ENCODE measurements around the gene CMTM3. TPM values are rescaled to one million over a fixed set of nuclear protein-coding genes. Genes with fewer than 3 reads are reported as not detected.
"Not testable (repeated sequence)": the region's sequence is repeated elsewhere in the genome, so short reads cannot be mapped to it uniquely, and the experiment has no call there.

CMTM3 gene
- total RNA-seq, 5 donors from 2014 or later (not counting 1 experiment from before 2014, with no cell fraction given) = 63.5 to 84.8 (median 75.4) TPM

GRCh38 chr16:66596559-66596958 lies 7.9 kb upstream of the CMTM3 start:
- ATAC-seq (replicated peaks in 1 of 4); H3K36me3 ChIP-seq (ENCODE audit: control insufficient read depth in 2 of 2, extremely low read depth in 1 of 2, insufficient read depth in 1 of 2, low read length in 1 of 2); H3K27me3 Mint-ChIP-seq; H3K4me3 ChIP-seq (ENCODE audit: control insufficient read depth in 1 of 2, extremely low read depth in 1 of 2, low read length in 1 of 2); H3K4me3 Mint-ChIP-seq; H3K9me3 Mint-ChIP-seq; H3K36me3 Mint-ChIP-seq; H3K27me3 ChIP-seq (replicated peaks in 1 of 2; ENCODE audit: control insufficient read depth in 2 of 2, extremely low read depth in 1 of 2, insufficient read depth in 2 of 2, low read length in 1 of 2); H3K9me3 ChIP-seq; DNase-seq; H3K4me1 ChIP-seq (ENCODE audit: control insufficient read depth in 1 of 2, extremely low read depth in 1 of 2, insufficient read depth in 2 of 2, low read length in 2 of 2); H3K27ac ChIP-seq (ENCODE audit: low read length): not testable (repeated sequence)
- ChIA-PET POLR2A (interaction anchor here (0.5 to 0.6 kb wide), 2 partner anchors 13 to 185 kb away, joined by 4 read pairs; no protein-coding TSS in a partner anchor), CTCF (interaction anchor here (0.6 to 1.5 kb wide), 3 partner anchors 10 to 57 kb away, joined by 3 to 4 read pairs (median 3); no protein-coding TSS in a partner anchor)
- Mint-ChIP-seq H3K4me1 (peaks cover 27 to 36% (median 36%) of the 10 kb centered on the region in 3 donors), H3K27ac (peak overlapping the region; percentile 23 to 78)
- WGBS (ENCODE audit: insufficient coverage) = no CpG with 5 or more reads among the region's 4 CpGs

- H3K36me3 ChIP-seq (ENCODE audit: control insufficient read depth in 2 of 2, extremely low read depth in 1 of 2, insufficient read depth in 1 of 2, low read length in 1 of 2) = no peaks in the 10 kb centered on the region
- no peaks in the 10 kb centered on the region for H3K27me3 ChIP-seq (replicated peaks in 1 of 2; ENCODE audit: control insufficient read depth in 2 of 2, extremely low read depth in 1 of 2, insufficient read depth in 2 of 2, low read length in 1 of 2)
- Mint-ChIP-seq H3K9me3 (peaks cover 0 to 4% (median 0%) of the 10 kb centered on the region in 3 donors), H3K27me3 (no peaks in the 10 kb centered on the region), H3K36me3 (no peaks in the 10 kb centered on the region), H3K4me3 (peak overlapping the region in 2 of 3 donors; percentile 22 to 31), H3K4me1 (peaks cover 27 to 36% (median 36%) of the 10 kb centered on the region in 3 donors), H3K27ac (peak overlapping the region; percentile 78 to 91)
- H3K4me3 ChIP-seq (ENCODE audit: control insufficient read depth in 1 of 2, extremely low read depth in 1 of 2, low read length in 1 of 2) = no peak overlapping the region
- DNase-seq (no peak), ATAC-seq (replicated peaks in 1 of 4) (peak in 3 of 4 experiments; percentile 38 to 61 (median 49))
- no peak overlapping the region for H3K27ac ChIP-seq (ENCODE audit: low read length)
- no CpG with 5 or more reads among the region's 5 CpGs for WGBS (ENCODE audit: insufficient coverage)
- no peaks in the 10 kb centered on the region for H3K9me3 ChIP-seq
- H3K4me1 ChIP-seq (ENCODE audit: control insufficient read depth in 1 of 2, extremely low read depth in 1 of 2, insufficient read depth in 2 of 2, low read length in 2 of 2) = peaks cover 0 to 8% of the 10 kb centered on the region in 2 experiments
- ChIA-PET POLR2A (interaction anchor here in 1 of 2 donors (0.6 kb wide), 1 partner anchor 12 kb away, joined by 4 read pairs; no protein-coding TSS in a partner anchor), CTCF (interaction anchor here (0.6 to 1.5 kb wide), 3 partner anchors 11 to 36 kb away, joined by 3 to 4 read pairs (median 3); no protein-coding TSS in a partner anchor)
Measured at GRCh38 chr16:66596986-66597848, 7.3 kb upstream of the CMTM3 start.

GRCh38 chr16:66598111-66598510 lies 6.4 kb upstream of the CMTM3 start:
- no peaks in the 10 kb centered on the region for H3K27me3 ChIP-seq (replicated peaks in 1 of 2; ENCODE audit: control insufficient read depth in 2 of 2, extremely low read depth in 1 of 2, insufficient read depth in 2 of 2, low read length in 1 of 2)
- no peaks in the 10 kb centered on the region for H3K36me3 ChIP-seq (ENCODE audit: control insufficient read depth in 2 of 2, extremely low read depth in 1 of 2, insufficient read depth in 1 of 2, low read length in 1 of 2)
- Mint-ChIP-seq H3K27ac (peak overlapping the region; percentile 74 to 82), H3K4me3 (no peak overlapping the region), H3K36me3 (no peaks in the 10 kb centered on the region), H3K9me3 (peaks cover 0 to 4% (median 0%) of the 10 kb centered on the region in 3 donors), H3K4me1 (peaks cover 31 to 43% (median 39%) of the 10 kb centered on the region in 3 donors), H3K27me3 (no peaks in the 10 kb centered on the region)
- DNase-seq (no peak), ATAC-seq (replicated peaks in 1 of 4) (peak in 3 of 4 experiments; percentile 31 to 61 (median 45))
- no peaks in the 10 kb centered on the region for H3K9me3 ChIP-seq
- CTCF ChIA-PET = interaction anchor here in 1 of 2 donors (1.1 to 1.6 kb wide), 4 partner anchors 8 to 36 kb away, joined by 3 to 6 read pairs (median 4); no protein-coding TSS in a partner anchor
- no peak overlapping the region for H3K4me3 ChIP-seq (ENCODE audit: control insufficient read depth in 1 of 2, extremely low read depth in 1 of 2, low read length in 1 of 2)
- POLR2A ChIA-PET = no interaction called here
- H3K4me1 ChIP-seq (ENCODE audit: control insufficient read depth in 1 of 2, extremely low read depth in 1 of 2, insufficient read depth in 2 of 2, low read length in 2 of 2) = peaks cover 0 to 9% of the 10 kb centered on the region in 2 experiments
- WGBS (ENCODE audit: insufficient coverage) = no CpG with 5 or more reads among the region's 3 CpGs
- H3K27ac ChIP-seq (ENCODE audit: low read length) = no peak overlapping the region

- peak in 4 of 35 experiments; percentile 16 to 39 (median 31) for DNase-seq
- Histone ChIP-seq H3K36me3 (ENCODE audit: control insufficient read depth in 2 of 2, extremely low read depth in 1 of 2, insufficient read depth in 1 of 2, low read length in 1 of 2) (no peaks in the 10 kb centered on the region), H3K9me3 (no peaks in the 10 kb centered on the region), H3K4me3 (ENCODE audit: control insufficient read depth in 1 of 2, extremely low read depth in 1 of 2, low read length in 1 of 2) (no peak overlapping the region), H3K27me3 (replicated peaks in 1 of 2; ENCODE audit: control insufficient read depth in 2 of 2, extremely low read depth in 1 of 2, insufficient read depth in 2 of 2, low read length in 1 of 2) (no peaks in the 10 kb centered on the region), H3K27ac (ENCODE audit: low read length) (no peak overlapping the region), H3K4me1 (ENCODE audit: control insufficient read depth in 1 of 2, extremely low read depth in 1 of 2, insufficient read depth in 2 of 2, low read length in 2 of 2) (peaks cover 0 to 21% of the 10 kb centered on the region in 2 experiments)
- peak overlapping the region; percentile 61 to 83 for H3K27ac Mint-ChIP-seq
- no peak for ATAC-seq (replicated peaks in 1 of 4)
- no peaks in the 10 kb centered on the region for H3K36me3 Mint-ChIP-seq
- peak overlapping the region in 1 of 3 donors; percentile 25 for H3K4me3 Mint-ChIP-seq
- POLR2A ChIA-PET = interaction anchor here in 1 of 2 donors (0.6 kb wide), 1 partner anchor 70 kb away, joined by 9 read pairs; no protein-coding TSS in a partner anchor
- H3K4me1 Mint-ChIP-seq = peaks cover 37 to 53% (median 45%) of the 10 kb centered on the region in 3 donors
- CTCF ChIA-PET = interaction anchor here (0.6 to 1.6 kb wide), 3 partner anchors 9 to 36 kb away, joined by 3 to 6 read pairs (median 5); no protein-coding TSS in a partner anchor
- WGBS (ENCODE audit: insufficient coverage) = 83% methylated on average over 2 of the region's 4 CpGs
- peaks cover 0 to 4% (median 0%) of the 10 kb centered on the region in 3 donors for H3K9me3 Mint-ChIP-seq
- no peaks in the 10 kb centered on the region for H3K27me3 Mint-ChIP-seq
Measured at GRCh38 chr16:66599726-66600125, 4.8 kb upstream of the CMTM3 start.

GRCh38 chr16:66600477-66600876 lies 4.0 kb upstream of the CMTM3 start:
- H3K4me3 Mint-ChIP-seq = no peak overlapping the region
- CTCF ChIA-PET = interaction anchor here in 1 of 2 donors (0.6 kb wide), 1 partner anchor 8 kb away, joined by 4 read pairs; no protein-coding TSS in a partner anchor

GRCh38 chr16:66601471-66601870 lies 3.0 kb upstream of the CMTM3 start:
- POLR2A ChIA-PET = no interaction called here
- 89% methylated on average over 5 of the region's 5 CpGs for WGBS (ENCODE audit: insufficient coverage)

More at GRCh38 chr16:66600477-66600876, 4.0 kb upstream of the CMTM3 start:
- Histone ChIP-seq H3K4me3 (ENCODE audit: control insufficient read depth in 1 of 2, extremely low read depth in 1 of 2, low read length in 1 of 2) (no peak overlapping the region), H3K27ac (ENCODE audit: low read length) (no peak overlapping the region), H3K4me1 (ENCODE audit: control insufficient read depth in 1 of 2, extremely low read depth in 1 of 2, insufficient read depth in 2 of 2, low read length in 2 of 2) (peaks cover 0 to 23% of the 10 kb centered on the region in 2 experiments), H3K36me3 (ENCODE audit: control insufficient read depth in 2 of 2, extremely low read depth in 1 of 2, insufficient read depth in 1 of 2, low read length in 1 of 2) (no peaks in the 10 kb centered on the region), H3K27me3 (replicated peaks in 1 of 2; ENCODE audit: control insufficient read depth in 2 of 2, extremely low read depth in 1 of 2, insufficient read depth in 2 of 2, low read length in 1 of 2) (no peaks in the 10 kb centered on the region), H3K9me3 (no peaks in the 10 kb centered on the region)
- ATAC-seq (replicated peaks in 1 of 4) = no peak
- peak overlapping the region; percentile 61 to 69 for H3K27ac Mint-ChIP-seq
- H3K9me3 Mint-ChIP-seq = peaks cover 0 to 4% (median 0%) of the 10 kb centered on the region in 3 donors
- no peaks in the 10 kb centered on the region for H3K27me3 Mint-ChIP-seq
- 93% methylated on average over 1 of the region's 1 CpG for WGBS (ENCODE audit: insufficient coverage)
- no peaks in the 10 kb centered on the region for H3K36me3 Mint-ChIP-seq
- DNase-seq = no peak
- H3K4me1 Mint-ChIP-seq = peaks cover 37 to 53% (median 45%) of the 10 kb centered on the region in 3 donors
- POLR2A ChIA-PET = interaction anchor here (0.5 to 0.6 kb wide), 2 partner anchors 69 to 1683 kb away, joined by 3 to 9 read pairs; no protein-coding TSS in a partner anchor

More at GRCh38 chr16:66601471-66601870, 3.0 kb upstream of the CMTM3 start:
- Mint-ChIP-seq H3K27me3 (no peaks in the 10 kb centered on the region), H3K4me1 (peaks cover 44 to 63% (median 52%) of the 10 kb centered on the region in 3 donors), H3K27ac (no peak overlapping the region), H3K4me3 (no peak overlapping the region), H3K9me3 (peaks cover 0 to 4% (median 0%) of the 10 kb centered on the region in 3 donors), H3K36me3 (no peaks in the 10 kb centered on the region)
- H3K4me3 ChIP-seq (ENCODE audit: control insufficient read depth in 1 of 2, extremely low read depth in 1 of 2, low read length in 1 of 2) = no peak overlapping the region
- H3K4me1 ChIP-seq (ENCODE audit: control insufficient read depth in 1 of 2, extremely low read depth in 1 of 2, insufficient read depth in 2 of 2, low read length in 2 of 2) = peaks cover 5 to 33% of the 10 kb centered on the region in 2 experiments
- CTCF ChIA-PET = interaction anchor here in 1 of 2 donors (0.7 kb wide), 1 partner anchor 39 kb away, joined by 7 read pairs; no protein-coding TSS in a partner anchor
- DNase-seq = no peak
- H3K27ac ChIP-seq (ENCODE audit: low read length) = no peak overlapping the region
- H3K9me3 ChIP-seq = no peaks in the 10 kb centered on the region
- H3K36me3 ChIP-seq (ENCODE audit: control insufficient read depth in 2 of 2, extremely low read depth in 1 of 2, insufficient read depth in 1 of 2, low read length in 1 of 2) = no peaks in the 10 kb centered on the region
- no peak for ATAC-seq (replicated peaks in 1 of 4)
- H3K27me3 ChIP-seq (replicated peaks in 1 of 2; ENCODE audit: control insufficient read depth in 2 of 2, extremely low read depth in 1 of 2, insufficient read depth in 2 of 2, low read length in 1 of 2) = no peaks in the 10 kb centered on the region
